Loucy (cell line): ENCODE results near the gene CEP126.

Experiments
- H2AFZ ChIP-seq: fragments of 200-600 bp; sonication (generic); 2 replicates; pipeline ENCODE4 v1.6.0; 2016; ENCODE audit warnings: antibody characterized with exemption, mild to moderate bottlenecking, low read length, moderate library complexity
- H3F3A ChIP-seq: fragments of 200-600 bp; 2 replicates; pipeline ENCODE4 v1.6.0; 2016; ENCODE audit warnings: antibody characterized with exemption, low read depth, mild to moderate bottlenecking
- H3K27me3 ChIP-seq: fragments of 200-600 bp; sonication (generic); 2 replicates; pipeline ENCODE4 v1.6.1; 2014; ENCODE audit warnings: low read length, mild to moderate bottlenecking; ENCODE audit not compliant: insufficient read depth, poor library complexity, severe bottlenecking
- H3K36me3 ChIP-seq: fragments of 200-600 bp; sonication (generic); 2 replicates; pipeline ENCODE4 v1.6.1; 2016; ENCODE audit warnings: low read length; ENCODE audit not compliant: insufficient read depth
- H3K4me1 ChIP-seq: fragments of 200-600 bp; sonication (generic); 2 replicates; pipeline ENCODE4 v1.5.1; 2014; ENCODE audit warnings: low read length, mild to moderate bottlenecking; ENCODE audit not compliant: insufficient read depth, poor library complexity, severe bottlenecking
- H3K4me2 ChIP-seq: fragments of 200-600 bp; sonication (generic); 2 replicates; pipeline ENCODE4 v1.6.0; 2014; ENCODE audit warnings: antibody characterized with exemption, low read length, low read depth, mild to moderate bottlenecking; ENCODE audit not compliant: poor library complexity, severe bottlenecking
- H3K4me3 ChIP-seq: fragments of 200-600 bp; sonication (generic); 2 replicates; pipeline ENCODE4 v1.5.1; 2014; ENCODE audit warnings: low read length, mild to moderate bottlenecking, mixed read lengths; ENCODE audit not compliant: poor library complexity, severe bottlenecking
- H3K79me2 ChIP-seq: fragments of 200-600 bp; sonication (generic); 2 replicates; pipeline ENCODE4 v1.6.1; 2014; ENCODE audit warnings: low read length; ENCODE audit not compliant: insufficient read depth
- H3K9ac ChIP-seq: fragments of 200-600 bp; sonication (generic); 2 replicates; pipeline ENCODE4 v1.6.0; 2014; ENCODE audit warnings: mild to moderate bottlenecking, low read depth, low read length, moderate library complexity; ENCODE audit not compliant: poor library complexity, severe bottlenecking
- H3K9me2 ChIP-seq: fragments of 200-600 bp; sonication (generic); replicated peaks from 2 replicates; pipeline ENCODE4 v1.6.1; 2016; ENCODE audit warnings: low read depth, low read length, mixed read lengths
- H3K9me3 ChIP-seq: fragments of 200-600 bp; sonication (generic); 2 replicates; pipeline ENCODE4 v1.6.1; 2014; ENCODE audit warnings: mild to moderate bottlenecking, antibody characterized with exemption, low read length, low read depth; ENCODE audit not compliant: insufficient read depth
- H4K20me1 ChIP-seq: fragments of 200-600 bp; sonication (generic); 2 replicates; pipeline ENCODE4 v1.6.0; 2014; ENCODE audit warnings: antibody characterized with exemption, low read length, mild to moderate bottlenecking; ENCODE audit not compliant: insufficient read depth, poor library complexity, severe bottlenecking
- CTCF ChIP-seq: fragments of 200-600 bp; sonication (generic); conservative IDR thresholded peaks from 2 replicates; pipeline ENCODE4 v1.5.1; 2014; ENCODE audit warnings: mild to moderate bottlenecking, antibody characterized with exemption, low read length
- EZH2phosphoT487 ChIP-seq: fragments of 200-600 bp; IDR thresholded peaks from 2 replicates; pipeline ENCODE4 v1.6.1; 2018; ENCODE audit warnings: antibody characterized with exemption, mild to moderate bottlenecking, moderate library complexity, borderline replicate concordance

CEP126 gene

DNA sequence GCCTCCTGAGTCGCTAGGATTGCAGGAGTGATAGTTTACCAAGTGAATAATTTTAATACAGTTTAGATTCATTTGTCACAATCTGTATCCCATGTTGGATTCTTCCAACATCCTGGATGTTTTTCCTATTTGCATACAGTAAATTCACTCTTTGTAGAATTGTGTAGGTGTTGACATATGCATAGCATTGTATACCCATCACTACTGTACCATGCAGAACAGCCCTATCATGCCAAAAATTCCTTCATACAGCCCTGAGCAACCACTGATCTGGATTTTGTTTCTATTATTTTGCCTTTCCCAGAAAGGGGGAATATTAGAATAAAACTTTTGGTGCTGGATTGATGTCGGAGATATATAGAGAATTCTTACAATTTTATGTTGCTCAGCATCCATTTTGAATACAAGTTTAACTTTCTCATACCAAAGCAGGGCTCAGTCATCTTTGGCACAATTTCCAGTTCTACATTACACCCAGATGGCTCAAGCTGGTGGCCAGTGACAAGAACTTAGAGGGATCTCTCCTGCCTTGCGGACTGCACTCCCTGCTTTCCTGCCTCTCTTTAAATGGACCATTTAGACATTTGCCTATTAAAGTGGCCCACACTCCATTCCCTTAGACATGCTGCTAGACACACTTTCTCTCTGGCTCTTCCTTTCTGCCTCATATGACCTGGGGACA, 87.0 kb downstream of the CEP126 start:
- Histone ChIP-seq H3K4me2 (no peak overlapping the region), H3F3A (no peaks in the 10 kb centered on the region), H3K9me3 (no peaks in the 10 kb centered on the region), H4K20me1 (no peaks in the 10 kb centered on the region), H3K4me3 (no peak overlapping the region), H2AFZ (no peak overlapping the region), H3K79me2 (no peaks in the 10 kb centered on the region), H3K36me3 (no peaks in the 10 kb centered on the region), H3K9ac (no peak overlapping the region), H3K9me2 (no peaks in the 10 kb centered on the region), H3K4me1 (no peaks in the 10 kb centered on the region), H3K27me3 (no peaks in the 10 kb centered on the region)
- TF ChIP-seq CTCF (no peak), EZH2phosphoT487 (no peak)

- Histone ChIP-seq H3K4me3 (no peak overlapping the region), H4K20me1 (no peaks in the 10 kb centered on the region), H3K27me3 (no peaks in the 10 kb centered on the region), H3K79me2 (no peaks in the 10 kb centered on the region), H3K9me2 (no peaks in the 10 kb centered on the region), H3K4me1 (no peaks in the 10 kb centered on the region), H3F3A (no peaks in the 10 kb centered on the region), H3K36me3 (no peaks in the 10 kb centered on the region), H2AFZ (no peak overlapping the region), H3K9ac (no peak overlapping the region), H3K4me2 (no peak overlapping the region), H3K9me3 (no peaks in the 10 kb centered on the region)
- no peak for TF ChIP-seq EZH2phosphoT487
- TF ChIP-seq CTCF = no peak
Measured at GRCh38 chr11:102004220-102004619, 89.4 kb downstream of the CEP126 start.

- TF ChIP-seq EZH2phosphoT487 = no peak
- no peak for TF ChIP-seq CTCF
- no peak overlapping the region for H2AFZ ChIP-seq
Measured at GRCh38 chr11:102005306-102005705, 90.5 kb downstream of the CEP126 start.

More at GRCh38 chr11:102005306-102005705, 90.5 kb downstream of the CEP126 start:
- no peaks in the 10 kb centered on the region for H3K36me3 ChIP-seq
- no peaks in the 10 kb centered on the region for H3K4me1 ChIP-seq
- H3K4me2 ChIP-seq = no peak overlapping the region
- H3K9me2 ChIP-seq = no peaks in the 10 kb centered on the region
- H3K4me3 ChIP-seq = no peak overlapping the region
- H3K9me3 ChIP-seq = no peaks in the 10 kb centered on the region
- H3K79me2 ChIP-seq = no peaks in the 10 kb centered on the region
- H3K9ac ChIP-seq = no peak overlapping the region
- H3K27me3 ChIP-seq = no peaks in the 10 kb centered on the region
- no peaks in the 10 kb centered on the region for H3F3A ChIP-seq
- no peaks in the 10 kb centered on the region for H4K20me1 ChIP-seq
